Motor neuron (in vitro differentiated cells): Measurements from ENCODE around the gene CHRNE. TPM values are rescaled to one million over a fixed set of nuclear protein-coding genes. Genes with fewer than 3 reads are reported as not detected.
"Not testable (repeated sequence)": the region's sequence is repeated elsewhere in the genome, so short reads cannot be mapped to it uniquely, and the experiment has no call there.

Experiments used
- ATAC-seq, 8 experiments: fragments of 200-7000 bp; cut with Tn5 transposase; replicated peaks in 6 of 8; 2 replicates each; pipeline ENCODE4 v1.8.0; 2021; ENCODE audit warnings: mild to moderate bottlenecking in 8 of 8, moderate library complexity in 8 of 8
- H3K27ac ChIP-seq, 2 donors: fragments of 250-450 bp; sonication (Bioruptor Pico); 2 replicates each; pipeline ENCODE4 v1.9.0; 2021; ENCODE audit warnings: antibody characterized with exemption in 2 of 2, mild to moderate bottlenecking in 2 of 2, moderate library complexity in 1 of 2
- H3K4me1 ChIP-seq, 2 donors: fragments of 250-450 bp; sonication (Bioruptor Pico); replicated peaks in 1 of 2; 2 replicates each; pipeline ENCODE4 v1.6.1; 2021; ENCODE audit warnings: antibody characterized with exemption in 2 of 2, mild to moderate bottlenecking in 2 of 2, moderate library complexity in 1 of 2
- H3K4me3 ChIP-seq, 5 donors: fragments of 250-450 bp; sonication (Bioruptor Pico); 2 replicates each; pipeline ENCODE4 v1.9.0; 2021; ENCODE audit warnings: antibody characterized with exemption in 5 of 5, mild to moderate bottlenecking in 5 of 5, moderate library complexity in 4 of 5
- WGBS, 10 experiments: fragments of 450-650 bp; shearing (Covaris generic); methylation state at CpG; one replicate each; pipeline ENCODE4 v1.0.0; 2022; 5-methylcytosine and 5-hydroxymethylcytosine counted together
- in situ Hi-C, 9 experiments: fragments of 400-800 bp; cut with MboI; loops; one replicate each; pipeline ENCODE4 v1.15.0; 2021; ENCODE audit warnings: low sequenced_read_pairs in 9 of 9, low pct_unique_long_range_greater_than_20kb in 2 of 9; ENCODE audit not compliant: unreplicated experiment in 9 of 9
- total RNA-seq, 8 experiments: library from RNA; unstranded; fragments of 300-600 nt; gene quantifications; 2 replicates each; pipeline versions ENCODE4 v1.2.3 to v1.2.4, GENCODE V29; 2022

CHRNE gene
- total RNA-seq, 8 experiments from 2014 or later: 0.21 to 2.3 (median 0.57) TPM

DNA sequence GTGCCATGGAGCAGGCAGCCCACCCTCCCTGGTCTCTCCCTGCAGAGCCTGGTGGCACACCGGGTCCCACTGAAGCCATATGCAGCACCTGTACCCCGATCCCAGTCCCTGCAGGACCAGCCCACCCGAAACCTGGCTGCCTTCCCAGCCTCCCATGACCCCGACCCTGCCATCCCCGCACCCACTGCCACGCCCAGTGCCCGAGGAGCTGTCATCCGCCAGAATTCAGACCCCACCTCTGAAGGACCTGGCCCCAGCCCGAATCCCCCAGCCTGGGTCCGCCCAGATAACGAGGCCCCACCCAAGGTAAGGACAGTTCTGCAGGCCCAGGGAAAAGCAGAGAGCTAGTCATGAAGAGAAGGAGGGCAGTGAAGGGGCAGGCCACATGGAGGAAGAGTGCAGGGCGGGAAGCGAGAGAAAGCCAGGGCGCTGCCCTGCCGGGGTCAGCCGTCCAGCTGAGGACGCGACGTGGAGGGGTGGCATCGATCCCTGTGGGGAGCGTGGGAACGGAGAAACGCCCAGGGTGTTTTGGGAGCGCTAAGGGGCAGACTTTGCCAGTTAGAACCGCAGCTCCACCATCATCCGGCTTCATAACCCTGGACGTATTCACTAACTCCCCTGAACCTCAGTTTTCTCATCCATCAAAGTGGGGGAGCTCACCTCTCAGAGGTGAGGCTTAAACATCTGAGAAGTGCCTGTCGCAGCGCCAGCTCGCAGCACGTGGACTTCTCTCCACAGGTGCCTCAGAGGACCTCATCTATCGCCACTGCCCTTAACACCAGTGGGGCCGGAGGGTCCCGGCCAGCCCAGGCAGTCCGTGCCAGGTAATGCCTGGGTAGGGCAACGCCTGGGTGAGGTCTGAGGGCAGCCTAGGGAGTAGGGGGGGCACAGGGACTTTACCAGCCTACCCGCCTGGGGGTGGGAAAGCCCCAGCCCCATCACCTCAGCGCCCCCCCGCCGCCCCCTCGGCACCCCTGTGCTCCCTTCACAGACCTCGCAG lies 11.2 kb downstream of the CHRNE start:
- 83 to 100% (median 91%) methylated on average over 1 to 7 of the region's 42 CpGs; no CpG with 5 or more reads in 6 of the 10 experiments for WGBS, 10 experiments
- peak in 1 of 8 experiments; percentile 14 for ATAC-seq
- no peak overlapping the region for H3K27ac ChIP-seq
- H3K4me3 ChIP-seq: no peak overlapping the region
- in situ Hi-C loops: loop anchor here in 3 of 9 experiments (25.0 kb wide), 3 partner anchors 104 to 179 kb away; partner anchors contain the start of genes ARRB2 (in 1 of the 3), CXCL16 (in 1 of the 3), GLTPD2 (in 1 of the 3) and MED11 (in 1 of the 3)
- H3K4me1 ChIP-seq: no peaks in the 10 kb centered on the region

DNA sequence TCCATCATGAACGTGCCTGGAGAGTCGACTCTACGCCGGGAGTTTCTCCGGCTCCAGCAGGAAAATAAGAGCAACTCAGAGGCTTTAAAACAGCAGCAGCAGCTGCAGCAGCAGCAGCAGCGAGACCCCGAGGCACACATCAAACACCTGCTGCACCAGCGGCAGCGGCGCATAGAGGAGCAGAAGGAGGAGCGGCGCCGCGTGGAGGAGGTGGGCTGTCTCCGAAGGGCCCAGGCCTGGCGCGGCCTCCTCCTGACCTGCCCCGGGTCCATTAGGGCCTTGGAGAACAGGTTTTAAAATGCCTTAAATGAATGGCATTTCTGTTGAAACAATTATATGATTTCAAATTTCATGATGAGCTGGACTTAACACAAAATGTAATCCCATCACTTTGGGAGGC lies 15.3 kb downstream of the CHRNE start:
- H3K4me1 ChIP-seq: no peaks in the 10 kb centered on the region
- no peak overlapping the region for H3K4me3 ChIP-seq
- H3K27ac ChIP-seq: no peak overlapping the region
- WGBS, 10 experiments: 47 to 100% (median 97%) methylated on average over 2 to 12 of the region's 18 CpGs; no CpG with 5 or more reads in 3 of the 10 experiments
- no peak for ATAC-seq
- in situ Hi-C loops: loop anchor here in 3 of 9 experiments (25.0 kb wide), 3 partner anchors 100 to 175 kb away; partner anchors contain the start of genes ARRB2 (in 1 of the 3), CXCL16 (in 1 of the 3), GLTPD2 (in 1 of the 3) and MED11 (in 1 of the 3)

DNA sequence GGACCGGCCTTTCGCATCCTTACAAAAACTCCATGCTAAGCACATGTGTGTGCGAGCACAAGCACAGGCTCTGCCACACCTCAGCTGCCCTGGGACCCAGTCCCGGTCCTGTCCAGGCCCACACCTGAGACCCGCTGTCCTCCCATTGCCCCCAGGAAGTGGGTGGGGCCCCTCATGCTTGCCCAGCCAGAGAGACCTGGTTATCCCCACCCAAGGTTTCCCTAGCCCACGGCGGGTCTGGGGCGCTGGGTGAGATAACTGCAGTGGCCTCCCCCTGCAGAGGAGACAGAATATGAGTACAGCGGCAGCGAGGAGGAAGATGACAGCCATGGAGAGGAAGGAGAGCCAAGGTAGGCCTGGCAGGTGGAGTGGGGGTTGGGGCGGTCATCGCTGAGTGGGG lies 16.1 kb downstream of the CHRNE start:
- no peak for ATAC-seq
- no peaks in the 10 kb centered on the region for H3K4me1 ChIP-seq
- in situ Hi-C loops: loop anchor here in 3 of 9 experiments (25.0 kb wide), 3 partner anchors 100 to 175 kb away; partner anchors contain the start of genes ARRB2 (in 1 of the 3), CXCL16 (in 1 of the 3), GLTPD2 (in 1 of the 3) and MED11 (in 1 of the 3)
- WGBS, 10 experiments: 97 to 100% (median 100%) methylated on average over 2 to 7 of the region's 12 CpGs; no CpG with 5 or more reads in 6 of the 10 experiments
- H3K27ac ChIP-seq: no peak overlapping the region
- H3K4me3 ChIP-seq: no peak overlapping the region

DNA sequence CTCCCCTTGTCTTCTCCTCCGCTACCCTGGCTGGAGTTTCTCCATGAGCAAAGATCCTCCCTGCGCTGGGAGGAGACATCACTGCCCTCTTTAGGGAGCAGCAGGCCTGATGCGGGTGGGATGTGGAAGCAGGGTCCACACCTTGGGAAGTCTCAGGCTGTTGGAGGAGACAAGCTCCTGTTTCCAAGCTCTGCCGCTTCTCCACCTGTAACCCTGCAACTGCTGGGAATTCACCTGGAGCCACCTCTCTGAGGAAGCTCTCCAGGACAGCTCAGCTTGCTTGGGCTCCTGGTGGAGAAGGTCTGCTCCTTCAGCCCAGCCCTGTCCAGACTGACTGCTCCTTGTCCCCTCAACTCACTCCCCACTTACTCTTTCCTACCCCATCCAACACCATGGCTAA lies 18.4 kb downstream of the CHRNE start:
- 100% methylated on average over 1 of the region's 4 CpGs; no CpG with 5 or more reads in 9 of the 10 experiments for WGBS, 10 experiments
- no peak overlapping the region for H3K27ac ChIP-seq

DNA sequence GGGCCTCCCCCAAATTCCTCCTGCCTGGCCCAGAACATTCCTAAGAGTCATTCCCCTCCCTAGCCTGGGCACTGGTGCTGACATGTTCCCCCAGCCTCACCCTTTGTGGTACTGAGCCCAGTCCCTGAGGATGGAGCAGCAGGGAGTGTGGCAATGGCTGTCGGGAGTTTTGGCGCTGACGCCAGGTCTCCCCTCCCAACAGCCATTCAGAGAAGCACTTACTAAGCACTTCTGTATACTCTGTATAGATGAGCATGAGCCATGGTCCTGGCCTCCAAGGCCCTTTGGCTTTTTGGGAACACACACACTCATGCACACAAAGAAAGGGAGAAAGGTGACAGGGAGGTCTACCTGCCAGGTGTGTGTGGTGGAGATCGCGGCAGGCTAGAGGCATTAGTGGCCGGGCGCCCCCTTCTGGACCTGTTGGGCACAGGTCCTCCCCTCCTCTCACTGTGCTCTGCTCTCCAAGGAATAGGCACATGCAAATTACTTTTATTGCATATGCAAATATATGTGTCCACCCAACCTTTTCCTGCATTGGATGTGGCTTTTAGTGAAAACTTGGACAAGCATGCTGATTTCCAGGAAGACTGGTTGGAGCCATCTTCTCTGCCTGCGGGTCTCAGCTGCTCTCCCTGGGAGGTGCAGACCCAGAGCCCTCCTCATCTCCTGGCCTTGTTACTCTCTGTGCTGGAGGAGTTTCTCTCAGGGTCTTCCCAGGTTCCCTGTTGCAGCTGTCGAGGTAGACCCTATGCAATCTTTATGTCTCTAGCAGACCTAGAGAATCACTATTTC lies 20.9 kb downstream of the CHRNE start:
- Histone ChIP-seq H3K27ac (no peak overlapping the region), H3K4me3 (no peak overlapping the region), H3K4me1 (no peaks in the 10 kb centered on the region)
- ATAC-seq: peak; percentile 62 to 99 (median 80)
- 0 to 100% (median 82%) methylated on average over 1 to 5 of the region's 9 CpGs; no CpG with 5 or more reads in 3 of the 10 experiments for WGBS, 10 experiments
- in situ Hi-C loops: loop anchor here in 3 of 9 experiments (25.0 kb wide), 3 partner anchors 95 to 170 kb away; partner anchors contain the start of genes ARRB2 (in 1 of the 3), CXCL16 (in 1 of the 3), GLTPD2 (in 1 of the 3) and MED11 (in 1 of the 3)

More for the DNA sequence above, 18.4 kb downstream of the CHRNE start:
- ATAC-seq: no peak
- no peaks in the 10 kb centered on the region for H3K4me1 ChIP-seq
- H3K4me3 ChIP-seq: no peak overlapping the region
- in situ Hi-C loops: loop anchor here in 3 of 9 experiments (25.0 kb wide), 3 partner anchors 97 to 172 kb away; partner anchors contain the start of genes ARRB2 (in 1 of the 3), CXCL16 (in 1 of the 3), GLTPD2 (in 1 of the 3) and MED11 (in 1 of the 3)

DNA sequence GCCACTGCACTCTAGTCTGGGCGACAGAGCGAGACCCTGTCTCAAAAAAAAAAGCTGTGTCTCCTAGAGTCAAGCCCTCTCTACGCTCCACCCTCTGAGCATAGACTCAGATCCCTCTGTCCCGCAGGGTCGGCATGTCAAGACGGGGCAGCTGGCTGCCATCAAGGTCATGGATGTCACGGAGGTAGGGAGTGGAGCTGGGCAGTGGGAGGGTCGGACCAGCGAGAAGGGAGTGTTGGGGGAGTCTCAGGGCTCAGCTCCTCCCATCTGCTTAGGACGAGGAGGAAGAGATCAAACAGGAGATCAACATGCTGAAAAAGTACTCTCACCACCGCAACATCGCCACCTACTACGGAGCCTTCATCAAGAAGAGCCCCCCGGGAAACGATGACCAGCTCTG lies 22.0 kb downstream of the CHRNE start:
- Histone ChIP-seq H3K27ac (no peak overlapping the region), H3K4me1 (no peaks in the 10 kb centered on the region), H3K4me3 (no peak overlapping the region)
- in situ Hi-C loops: loop anchor here in 3 of 9 experiments (25.0 kb wide), 3 partner anchors 94 to 169 kb away; partner anchors contain the start of genes ARRB2 (in 1 of the 3), CXCL16 (in 1 of the 3), GLTPD2 (in 1 of the 3) and MED11 (in 1 of the 3)
- ATAC-seq: no peak
- WGBS, 10 experiments: 63 to 100% (median 88%) methylated on average over 1 to 7 of the region's 15 CpGs; no CpG with 5 or more reads in 4 of the 10 experiments

DNA sequence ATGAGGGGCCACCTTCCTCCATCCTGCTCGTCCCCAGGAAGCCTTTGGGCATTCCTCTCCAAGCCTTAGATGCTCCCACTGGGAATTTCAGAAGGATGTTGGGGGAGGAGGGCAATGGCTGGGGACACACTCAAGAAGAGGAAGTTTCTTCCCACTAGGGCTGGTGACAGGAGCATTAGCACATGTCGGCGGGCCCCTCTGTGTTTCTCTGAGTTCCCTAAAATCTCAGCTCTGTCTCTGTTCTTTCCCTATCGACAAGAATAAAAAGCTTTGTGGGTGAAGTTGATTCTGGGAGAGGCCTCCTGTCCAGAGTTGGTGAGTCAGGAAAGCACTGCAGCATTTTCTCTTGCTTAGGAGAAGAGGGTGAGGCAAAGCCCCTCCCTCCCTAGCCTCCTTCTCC lies 23.3 kb downstream of the CHRNE start:
- Histone ChIP-seq H3K4me1 (no peaks in the 10 kb centered on the region), H3K27ac (no peak overlapping the region), H3K4me3 (no peak overlapping the region)
- ATAC-seq: no peak
- 79 to 100% (median 92%) methylated on average over 1 to 4 of the region's 4 CpGs; no CpG with 5 or more reads in 4 of the 10 experiments for WGBS, 10 experiments
- in situ Hi-C loops: loop anchor here in 3 of 9 experiments (25.0 kb wide), 3 partner anchors 92 to 167 kb away; partner anchors contain the start of genes ARRB2 (in 1 of the 3), CXCL16 (in 1 of the 3), GLTPD2 (in 1 of the 3) and MED11 (in 1 of the 3)

DNA sequence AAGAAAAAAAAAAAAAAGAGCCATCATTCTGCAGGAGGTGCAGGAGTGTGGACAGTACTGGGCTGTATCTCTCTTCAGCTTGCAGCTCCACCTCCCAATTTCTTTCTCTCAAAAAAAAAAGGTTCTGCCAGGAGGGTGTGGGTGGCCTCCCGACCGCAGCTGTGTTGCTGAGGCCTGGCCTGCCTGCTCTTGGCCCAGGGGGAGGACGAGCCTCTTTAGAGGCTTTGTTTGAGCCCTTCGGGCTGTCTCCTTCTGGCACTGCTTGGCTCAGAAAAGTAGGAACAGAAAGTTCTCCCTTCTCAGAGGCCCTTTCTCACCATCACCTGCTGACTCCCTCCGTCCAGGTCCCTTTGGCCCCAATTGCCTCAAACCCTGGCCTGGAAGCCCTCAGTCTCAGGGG lies 25.8 kb downstream of the CHRNE start:
- H3K4me3 ChIP-seq: no peak overlapping the region
- whole genome bisulfite sequencing, 10 experiments: 0 to 100% (median 80%) methylated on average over 1 to 4 of the region's 5 CpGs; no CpG with 5 or more reads in 5 of the 10 experiments
- in situ Hi-C loops: loop anchor here in 3 of 9 experiments (25.0 kb wide), 3 partner anchors 90 to 165 kb away; partner anchors contain the start of genes ARRB2 (in 1 of the 3), CXCL16 (in 1 of the 3), GLTPD2 (in 1 of the 3) and MED11 (in 1 of the 3)
- ATAC-seq: peak in 3 of 8 experiments; percentile 8 to 45 (median 16)
- no peak overlapping the region for H3K27ac ChIP-seq
- no peaks in the 10 kb centered on the region for H3K4me1 ChIP-seq

DNA sequence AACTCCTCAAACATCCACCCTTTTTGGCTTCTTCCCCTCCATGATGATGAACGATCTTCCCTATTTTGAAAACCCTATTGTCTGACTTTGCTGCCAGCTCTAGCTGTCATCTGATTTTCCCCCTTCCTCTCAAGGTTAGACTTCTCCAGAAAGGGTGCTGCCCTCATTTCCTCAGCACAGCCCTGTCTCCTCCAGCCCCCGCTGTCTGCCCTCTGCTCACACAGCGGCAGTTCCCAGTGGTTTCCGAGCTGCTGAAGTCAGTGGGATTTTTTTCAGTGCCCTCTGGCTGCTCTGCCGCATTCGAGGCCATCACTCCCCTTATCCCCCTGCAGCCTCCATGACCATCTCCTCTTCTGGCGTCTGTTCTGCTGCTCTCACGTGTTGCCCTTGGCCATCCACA lies 30.1 kb downstream of the CHRNE start:
- no peak for ATAC-seq
- Histone ChIP-seq H3K27ac (no peak overlapping the region), H3K4me3 (no peak overlapping the region), H3K4me1 (no peaks in the 10 kb centered on the region)
- in situ Hi-C loops: no loop called here
- 0 to 73% (median 48%) methylated on average over 1 to 8 of the region's 8 CpGs; no CpG with 5 or more reads in 3 of the 10 experiments for WGBS, 10 experiments

DNA sequence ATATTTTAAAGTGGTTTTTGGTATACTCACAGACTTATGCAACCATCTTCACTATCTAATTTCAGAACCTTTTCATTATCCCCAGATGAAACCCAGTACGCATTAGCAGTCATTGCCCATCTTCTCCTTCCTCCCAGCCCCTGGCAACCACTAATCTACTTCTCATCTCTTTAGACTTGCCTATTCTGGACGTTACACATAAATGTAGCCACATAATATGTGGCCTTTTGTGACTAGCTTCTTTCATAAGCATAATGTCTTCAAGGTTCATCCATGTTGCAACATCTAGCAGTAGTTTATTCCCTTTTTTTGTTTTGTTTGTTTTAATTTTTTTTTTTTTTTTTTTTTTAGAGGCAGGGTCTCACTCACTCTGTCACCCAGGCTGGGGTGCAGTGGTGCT lies 32.0 kb downstream of the CHRNE start:
- Histone ChIP-seq H3K4me3 (no peak overlapping the region), H3K4me1 (no peaks in the 10 kb centered on the region), H3K27ac (no peak overlapping the region)
- no peak for ATAC-seq
- 68 to 100% (median 90%) methylated on average over 1 to 2 of the region's 2 CpGs for WGBS, 10 experiments
- in situ Hi-C loops: no loop called here

DNA sequence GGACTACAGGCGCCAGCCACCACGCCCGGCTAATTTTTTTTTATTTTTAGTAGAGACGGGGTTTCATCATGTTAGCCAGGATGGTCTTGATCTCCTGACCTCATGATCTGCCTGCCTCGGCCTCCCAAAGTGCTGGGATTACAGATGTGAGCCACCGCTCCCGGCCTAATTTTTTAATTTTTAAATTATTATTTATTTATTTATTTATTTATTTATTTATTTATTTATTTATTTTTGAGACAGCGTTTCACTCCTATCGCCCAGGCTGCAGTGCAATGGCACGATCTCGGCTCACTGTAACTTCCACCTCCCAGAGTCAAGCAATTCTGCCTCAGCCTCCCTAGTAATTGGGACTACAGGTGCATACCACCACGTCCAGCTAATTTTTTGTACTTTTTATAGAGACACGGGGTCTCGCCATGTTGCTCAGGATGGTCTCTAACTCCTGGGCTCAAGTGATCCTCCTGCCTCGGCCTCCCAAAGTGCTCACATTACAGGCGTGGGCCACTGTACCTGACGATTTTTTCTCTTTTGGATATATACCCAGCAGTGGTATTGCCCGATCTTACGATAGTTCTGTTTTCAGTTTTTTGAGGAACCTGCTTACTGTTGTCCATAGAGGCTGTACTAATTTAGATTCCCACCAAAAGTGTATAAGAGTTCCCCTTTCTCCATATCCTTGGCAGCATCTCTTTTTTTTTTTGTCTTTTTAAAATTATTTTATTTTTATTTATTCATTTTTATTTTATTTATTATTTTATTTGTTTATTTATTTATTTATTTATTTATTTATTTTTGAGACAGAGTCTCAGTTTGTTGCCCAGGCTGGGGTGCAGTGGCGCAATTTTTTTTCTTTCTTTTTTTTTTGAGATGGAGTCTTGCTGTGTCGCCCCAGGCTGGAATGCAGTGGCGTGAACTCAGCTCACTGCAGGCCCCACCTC lies 33.6 kb downstream of the CHRNE start:
- H3K4me1 ChIP-seq, ATAC-seq, in situ Hi-C loops, H3K27ac ChIP-seq, H3K4me3 ChIP-seq: not testable (repeated sequence)
- WGBS, 10 experiments: 90 to 100% (median 95%) methylated on average over 1 to 22 of the region's 22 CpGs
